HG03354 (cell line): Measurements from ENCODE around the gene CNTNAP2.

Experiments
- ATAC-seq: cut with Tn5 transposase; IDR thresholded peaks from one replicate; pipeline ENCODE4 v1.9.1; 2021; ENCODE audit warnings: mild to moderate bottlenecking; ENCODE audit not compliant: unreplicated experiment, poor library complexity, severe bottlenecking

Gene CNTNAP2

DNA sequence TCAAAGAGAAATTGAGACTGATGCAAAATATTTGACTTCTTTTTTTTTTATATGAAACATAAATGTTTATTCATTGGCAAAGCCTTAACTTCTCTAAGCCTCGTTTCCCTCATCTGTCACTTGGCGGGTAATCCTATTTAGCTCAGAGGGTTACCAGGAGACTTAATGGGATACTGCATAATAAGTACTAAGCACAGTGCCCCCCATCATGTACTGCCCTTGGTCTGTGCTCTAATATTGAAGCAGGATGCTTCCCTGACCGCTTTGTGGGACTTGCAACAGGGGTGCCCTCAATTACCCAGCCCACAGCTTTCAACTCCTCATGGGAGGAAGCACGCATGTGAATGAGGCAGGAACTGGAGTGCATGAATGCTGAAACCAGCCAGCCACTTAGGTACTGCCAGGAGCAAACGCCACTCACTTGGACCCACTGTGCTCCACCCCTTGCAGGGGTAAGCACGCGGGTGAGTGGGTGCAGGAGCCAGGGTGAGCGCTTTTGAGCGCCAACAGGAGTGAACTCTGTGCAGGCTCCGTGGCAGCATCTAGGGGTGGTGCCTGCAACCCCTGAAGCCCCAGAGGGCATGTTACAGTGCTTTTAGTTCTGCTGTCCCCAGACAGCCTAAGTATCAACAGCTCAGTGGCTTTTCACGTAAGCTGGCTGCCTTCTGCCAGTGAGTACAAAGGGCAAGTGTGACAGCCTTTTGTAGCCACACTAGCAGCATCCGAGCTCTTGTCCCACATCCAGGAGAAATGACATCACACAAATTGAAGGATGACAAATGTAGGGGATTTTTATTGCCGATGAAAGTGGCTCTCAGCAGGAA, 2264.2 kb downstream of the CNTNAP2 start:
- no peak for ATAC-seq

DNA sequence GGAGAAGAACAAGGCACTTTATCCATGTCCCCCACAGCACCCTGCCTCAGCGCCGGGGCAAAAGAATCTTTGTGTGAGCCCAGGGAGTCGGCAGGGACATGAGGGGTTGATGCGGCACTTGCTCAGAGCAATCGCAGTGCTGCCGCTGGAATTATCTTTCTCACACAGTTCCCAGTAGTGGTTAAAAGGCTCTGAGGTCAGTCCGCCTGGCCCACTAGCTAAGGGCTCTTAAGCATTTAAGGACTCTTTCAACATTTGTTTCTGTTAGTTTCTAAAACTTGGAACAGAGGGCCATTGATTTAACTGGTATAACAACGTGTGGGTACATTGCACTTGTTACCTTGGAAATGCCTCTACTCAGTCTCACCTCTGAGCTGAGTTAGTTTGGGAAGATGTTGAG, 2266.0 kb downstream of the CNTNAP2 start:
- no peak for ATAC-seq

DNA sequence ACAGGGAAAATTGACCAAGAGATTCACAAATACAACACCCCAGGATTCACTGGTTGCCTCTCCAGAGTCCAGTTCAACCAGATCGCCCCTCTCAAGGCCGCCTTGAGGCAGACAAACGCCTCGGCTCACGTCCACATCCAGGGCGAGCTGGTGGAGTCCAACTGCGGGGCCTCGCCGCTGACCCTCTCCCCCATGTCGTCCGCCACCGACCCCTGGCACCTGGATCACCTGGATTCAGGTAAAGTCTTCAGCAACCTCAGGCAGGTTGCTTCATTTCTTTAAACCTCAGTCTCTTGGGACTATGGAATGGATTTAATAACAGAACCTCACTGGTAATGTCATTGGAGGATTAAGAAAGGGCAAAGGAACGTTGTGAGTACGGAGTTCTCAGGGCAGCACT, 2267.1 kb downstream of the CNTNAP2 start:
- no peak for ATAC-seq

DNA sequence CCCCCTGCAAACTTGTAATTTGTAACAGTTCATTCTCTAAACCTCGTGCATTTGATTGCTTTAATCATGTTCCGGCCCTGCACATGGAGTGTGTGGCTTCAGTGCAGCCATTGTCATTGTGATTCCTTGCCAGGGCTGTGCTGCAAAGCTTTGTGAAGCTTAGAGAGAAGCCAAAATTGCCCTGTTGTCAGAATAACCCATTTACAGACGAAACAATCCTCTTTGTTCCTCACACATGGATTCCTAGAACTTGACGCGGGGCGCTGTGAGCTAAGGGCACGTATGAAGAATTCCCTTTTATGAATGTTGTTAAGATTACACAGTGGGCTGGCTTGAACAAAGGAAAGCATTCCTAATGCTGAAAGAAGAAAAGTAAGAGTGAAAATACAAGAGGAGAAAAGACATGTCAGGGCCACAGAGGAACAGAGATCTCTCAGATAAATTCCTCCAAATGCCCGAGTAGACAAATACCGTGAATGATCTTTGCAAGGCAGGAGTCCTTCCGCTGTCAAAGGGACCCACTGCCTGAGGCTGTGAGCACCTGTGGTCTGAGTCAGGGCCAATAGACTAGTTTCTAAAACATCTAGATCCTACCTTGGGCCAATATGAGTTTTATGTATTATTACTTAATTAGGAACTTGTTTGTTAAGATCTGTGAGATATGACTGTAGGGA, 2268.5 kb downstream of the CNTNAP2 start:
- no peak for ATAC-seq

DNA sequence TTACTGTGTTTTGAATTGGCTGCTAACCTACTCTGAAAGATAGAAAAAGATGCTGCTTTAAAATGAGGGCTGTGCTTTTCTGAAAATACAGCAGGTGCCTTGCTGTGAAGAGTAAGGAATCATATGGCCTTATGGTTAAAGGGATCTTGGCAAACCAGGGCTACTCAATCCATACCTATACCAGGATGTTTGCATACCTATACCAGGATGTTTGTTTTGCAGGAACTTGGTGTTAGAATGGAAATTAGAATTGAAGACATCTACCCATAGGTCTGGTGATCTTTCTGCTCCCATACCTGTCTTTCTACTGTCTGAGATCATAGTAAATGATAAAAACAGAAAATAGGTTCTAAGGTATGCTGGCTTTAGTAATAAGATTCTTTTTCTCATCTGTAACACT, 2273.8 kb downstream of the CNTNAP2 start:
- ATAC-seq, result no peak

DNA sequence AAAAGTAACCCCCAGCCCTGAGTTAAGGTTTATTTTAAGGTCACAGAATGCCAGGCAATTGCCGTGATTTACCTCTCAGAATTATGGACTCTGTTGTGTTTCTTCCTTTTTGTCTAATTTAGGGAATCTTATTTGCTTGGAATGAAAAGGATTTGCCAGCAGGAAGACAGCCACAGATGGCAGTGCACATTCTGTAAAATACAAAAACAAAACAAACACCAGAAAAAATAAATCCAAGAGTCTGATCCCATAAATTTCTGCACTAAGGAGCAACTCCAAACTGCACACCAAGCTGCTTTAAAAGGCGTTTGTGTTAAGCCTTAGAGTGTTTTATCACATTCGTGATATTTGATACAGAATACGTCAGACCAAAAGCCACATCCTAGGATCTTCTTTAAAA, 2275.0 kb downstream of the CNTNAP2 start:
- no peak for ATAC-seq

DNA sequence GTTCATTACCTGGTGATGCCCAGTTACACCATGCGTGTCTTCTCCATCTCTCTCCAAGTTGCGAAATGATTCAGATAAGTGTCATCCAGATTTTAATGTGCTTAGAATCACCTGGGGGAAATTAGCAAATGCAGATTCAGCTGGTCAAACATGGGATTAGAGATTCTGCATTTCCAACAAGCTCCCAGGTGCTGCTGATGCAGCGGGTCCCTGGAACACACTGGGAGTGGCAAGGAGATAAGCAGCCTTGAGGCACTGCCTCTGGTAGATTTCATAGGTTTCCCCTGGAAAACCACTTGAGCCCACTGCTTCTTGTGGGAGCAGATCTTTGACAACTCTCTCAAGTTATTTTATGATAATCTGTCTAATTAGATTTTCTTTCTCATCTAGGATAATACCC, 2278.0 kb downstream of the CNTNAP2 start:
- ATAC-seq, result no peak

DNA sequence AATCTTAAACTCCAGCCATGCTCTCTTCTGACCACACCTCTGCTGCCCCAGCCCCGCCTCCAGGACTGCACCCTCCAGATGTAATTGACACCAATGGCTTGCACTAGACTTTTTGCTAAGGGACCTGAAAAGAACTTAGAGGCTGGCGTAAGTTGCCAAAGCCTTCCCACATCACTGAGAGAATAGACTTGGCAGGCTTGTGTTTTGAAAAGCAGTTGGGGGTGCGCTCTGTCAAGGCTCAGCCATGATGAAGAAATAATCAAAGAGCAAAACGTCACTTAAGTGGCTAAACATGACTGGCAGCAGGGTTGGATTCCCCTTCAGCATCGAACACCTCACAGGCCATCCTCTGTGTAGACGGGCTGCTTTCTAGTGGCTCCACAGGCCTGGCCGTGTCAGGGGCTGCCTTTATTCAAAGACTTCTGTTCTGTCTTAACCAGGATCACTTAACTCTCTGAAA, 2278.8 kb downstream of the CNTNAP2 start:
- no peak for ATAC-seq

DNA sequence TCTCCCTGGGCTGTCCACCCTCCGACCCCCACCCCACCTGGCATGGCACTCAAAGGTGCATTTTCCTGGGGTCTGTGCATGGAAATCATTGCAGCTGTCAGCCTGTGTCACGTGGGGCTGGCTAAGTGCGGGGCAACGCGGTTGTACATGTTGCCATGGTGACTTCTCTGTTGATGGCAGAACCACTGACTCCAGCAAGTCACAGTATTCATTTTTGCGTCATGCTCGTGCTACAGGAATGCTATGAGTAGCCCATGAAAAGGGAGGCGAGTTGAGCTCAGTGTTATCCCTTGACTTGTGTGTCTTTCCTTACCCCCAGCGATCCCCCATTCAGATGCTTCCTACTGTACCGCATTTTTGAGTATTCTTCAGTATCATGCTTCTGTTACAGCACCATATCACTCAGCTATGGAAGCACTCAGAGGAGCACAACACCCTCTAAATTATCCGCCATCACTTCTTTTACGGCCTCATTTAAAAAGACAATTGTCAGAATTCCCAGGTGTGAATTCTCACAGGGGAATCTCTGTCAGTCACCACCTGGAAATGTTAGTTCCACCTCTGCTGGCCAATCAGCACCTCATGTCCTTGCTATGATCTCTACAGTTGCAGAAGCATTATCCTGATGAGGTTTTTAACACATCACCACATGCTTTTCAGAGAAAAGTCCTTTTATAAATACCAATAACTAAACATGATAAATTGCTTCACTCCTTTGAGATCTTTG, 2279.6 kb downstream of the CNTNAP2 start:
- ATAC-seq, result no peak

DNA sequence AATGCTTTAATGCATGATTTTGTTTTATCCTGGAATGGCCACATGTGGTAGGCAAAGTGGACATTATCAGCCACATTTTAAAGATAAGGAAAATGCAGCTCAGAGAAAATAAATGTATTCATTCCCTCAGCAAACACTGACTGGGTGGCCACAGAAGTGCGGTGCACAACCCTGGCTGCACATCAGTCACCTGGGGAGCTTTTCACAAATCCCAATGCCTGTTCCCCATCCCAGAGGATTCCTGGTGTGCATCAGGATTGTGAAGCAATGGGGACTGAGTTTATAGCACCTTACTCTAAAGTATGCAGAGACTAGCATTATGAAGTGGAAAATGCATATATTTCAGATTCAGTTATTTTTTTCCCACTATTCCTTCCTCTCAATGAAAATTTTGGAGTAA, 2280.5 kb downstream of the CNTNAP2 start:
- ATAC-seq, result no peak

DNA sequence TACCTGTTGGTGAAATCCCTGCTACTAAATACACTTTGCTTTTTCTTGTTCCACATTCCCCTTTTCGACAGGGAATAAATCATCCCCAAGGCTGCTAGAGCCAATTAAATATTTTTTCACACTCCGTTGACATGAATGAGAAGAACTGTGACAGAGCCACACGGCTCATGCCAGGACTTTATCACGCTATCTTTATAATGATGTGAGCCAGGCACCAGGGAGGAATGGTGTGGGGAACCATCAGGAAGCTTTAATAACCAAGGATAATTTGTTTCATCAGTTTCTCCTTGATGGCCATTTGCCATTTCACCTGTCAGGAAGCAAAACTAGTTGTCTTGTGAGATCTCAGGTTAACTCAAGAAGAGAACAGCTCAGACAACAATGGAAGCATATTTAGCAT, 2280.9 kb downstream of the CNTNAP2 start:
- ATAC-seq, result no peak

DNA sequence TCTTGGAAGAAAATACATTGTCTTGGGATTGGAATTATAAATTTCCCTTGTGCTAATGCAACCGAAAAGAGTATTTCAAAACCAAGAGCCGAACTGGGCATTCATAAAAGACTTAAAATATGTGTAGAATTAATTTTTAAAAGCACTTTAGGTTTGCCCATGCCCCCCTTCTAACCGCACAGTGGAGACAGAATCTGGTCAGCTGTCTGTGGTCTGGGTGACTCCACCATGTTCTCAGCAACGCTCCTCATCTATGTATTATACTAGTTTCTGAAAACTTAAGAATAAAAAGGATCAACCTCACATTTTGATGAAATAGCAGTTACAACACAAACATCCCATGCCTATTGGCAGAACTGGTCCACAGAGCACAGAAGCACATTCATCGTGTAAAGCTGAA, 2281.4 kb downstream of the CNTNAP2 start:
- ATAC-seq, result no peak

DNA sequence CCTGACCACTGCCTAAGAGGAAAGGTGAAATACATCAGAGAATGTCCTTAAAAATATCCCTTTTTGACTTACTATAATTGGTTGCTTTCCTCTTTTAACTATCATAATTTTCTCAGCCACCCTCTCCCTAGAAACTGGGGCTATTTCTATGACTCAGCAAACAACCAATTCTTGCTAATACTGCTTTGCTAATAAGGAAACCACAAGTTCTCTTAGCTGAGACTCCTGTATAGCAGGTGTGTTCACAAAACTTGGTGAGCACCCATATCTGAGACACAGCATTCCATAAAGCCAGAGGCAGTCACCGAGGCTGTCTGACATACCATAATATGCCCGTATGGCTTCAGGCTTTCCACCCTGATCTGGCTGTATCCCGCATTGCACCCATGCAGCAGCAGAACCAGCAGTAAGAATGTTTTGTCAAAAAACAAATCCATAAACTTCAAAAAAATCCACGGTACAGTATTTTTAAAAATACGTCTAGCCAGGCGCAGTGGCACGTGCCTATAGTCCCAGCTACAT, 2282.3 kb downstream of the CNTNAP2 start:
- no peak for ATAC-seq

DNA sequence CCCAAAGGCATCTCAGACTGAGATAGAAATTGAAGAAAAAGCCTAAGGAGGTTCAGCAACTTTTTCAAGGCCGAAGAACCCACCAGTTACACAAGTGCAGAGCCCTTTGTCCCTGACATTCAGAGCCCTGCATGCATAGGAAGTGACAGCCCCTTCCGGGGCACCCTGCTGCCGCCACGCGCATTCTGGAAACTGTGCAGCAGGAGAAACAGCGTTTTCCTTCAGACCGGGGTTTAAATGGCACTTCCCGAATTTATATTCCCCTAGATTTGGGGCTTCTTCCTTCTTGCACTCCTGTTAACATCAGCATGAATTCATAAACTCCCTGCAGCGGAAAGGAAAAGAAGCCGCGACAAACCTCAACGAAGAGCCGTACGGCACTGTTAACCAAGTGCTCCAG, 2283.5 kb downstream of the CNTNAP2 start:
- no peak for ATAC-seq

DNA sequence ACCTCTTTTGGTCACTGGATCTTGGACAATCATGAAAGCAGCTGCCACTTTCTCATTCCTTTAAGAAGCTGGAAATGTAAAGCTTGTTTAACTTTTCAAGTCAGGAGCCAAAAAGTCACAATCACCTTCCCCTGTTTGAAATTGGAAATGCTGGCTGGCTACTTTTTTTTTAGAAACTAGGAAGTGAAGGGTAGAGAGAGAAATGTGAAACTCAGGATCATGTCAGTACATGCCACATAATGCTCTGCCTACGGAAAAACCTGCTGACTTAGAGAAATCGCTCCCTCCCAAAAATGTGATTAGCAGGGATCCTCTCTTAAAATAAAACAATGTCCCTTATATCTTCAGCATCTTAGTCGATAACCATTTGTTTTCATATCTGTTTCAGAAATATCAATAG, 2285.6 kb downstream of the CNTNAP2 start:
- ATAC-seq, result no peak

DNA sequence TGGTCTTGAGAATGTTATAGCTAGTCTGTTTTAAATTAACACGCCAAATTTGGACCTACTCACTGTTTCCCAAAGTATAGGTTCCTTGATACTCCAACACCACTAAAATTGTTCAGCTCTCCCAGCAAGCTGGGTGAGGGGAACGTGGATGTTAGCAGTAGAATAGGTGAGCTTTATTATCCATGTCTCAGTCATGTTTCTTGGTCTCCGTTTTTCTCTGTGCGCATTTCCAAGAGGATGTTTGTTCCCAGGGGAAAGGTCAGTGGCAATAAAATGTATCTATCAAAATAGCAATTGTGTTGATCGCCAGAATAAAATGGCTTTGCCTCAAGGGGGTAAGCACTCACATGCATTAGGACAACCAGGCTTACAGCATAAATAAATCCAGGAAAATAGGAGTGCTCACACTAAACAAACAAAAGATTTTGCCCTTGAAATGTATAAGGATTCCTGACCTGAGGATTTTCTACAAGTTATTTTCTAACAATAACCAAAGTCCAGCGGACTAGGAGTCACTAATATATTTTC, 2286.9 kb downstream of the CNTNAP2 start:
- ATAC-seq, result no peak

DNA sequence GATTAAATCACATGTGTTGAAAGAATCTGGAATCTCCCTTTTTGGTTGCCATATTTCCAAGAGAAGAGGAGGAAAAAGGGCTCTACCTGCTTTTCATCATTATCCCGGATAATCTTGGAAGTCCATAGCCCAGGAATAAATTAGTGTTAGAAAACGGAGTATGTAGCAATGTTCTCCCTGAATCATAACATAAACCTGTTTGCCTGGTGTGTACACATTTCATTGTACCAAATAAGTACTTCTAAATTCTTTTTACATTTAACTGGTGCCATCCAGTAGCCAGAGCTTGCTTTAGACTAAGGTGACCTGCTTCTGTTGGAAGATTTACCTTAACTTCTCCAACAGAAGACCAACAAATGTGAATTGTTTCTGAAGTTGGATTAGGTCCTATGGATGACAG, 2291.7 kb downstream of the CNTNAP2 start:
- ATAC-seq, result no peak

DNA sequence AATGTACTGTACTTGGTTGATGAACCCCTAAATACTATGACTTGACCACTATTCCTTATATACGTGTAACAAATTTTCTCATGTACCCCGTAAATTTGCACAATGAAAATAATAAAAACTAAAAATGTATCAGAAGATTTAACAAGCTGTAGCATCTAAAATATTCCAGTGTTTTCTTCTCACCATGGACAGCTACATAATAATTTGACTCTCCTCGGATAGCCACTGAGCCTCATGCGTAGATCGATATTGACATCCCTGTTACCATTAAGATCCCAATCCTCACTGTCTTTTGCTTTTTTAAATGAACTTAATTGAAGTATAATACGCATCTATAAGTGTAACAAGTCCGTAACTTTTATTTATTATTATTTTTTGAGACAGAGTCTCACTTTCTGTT, 2294.3 kb downstream of the CNTNAP2 start:
- no peak for ATAC-seq

DNA sequence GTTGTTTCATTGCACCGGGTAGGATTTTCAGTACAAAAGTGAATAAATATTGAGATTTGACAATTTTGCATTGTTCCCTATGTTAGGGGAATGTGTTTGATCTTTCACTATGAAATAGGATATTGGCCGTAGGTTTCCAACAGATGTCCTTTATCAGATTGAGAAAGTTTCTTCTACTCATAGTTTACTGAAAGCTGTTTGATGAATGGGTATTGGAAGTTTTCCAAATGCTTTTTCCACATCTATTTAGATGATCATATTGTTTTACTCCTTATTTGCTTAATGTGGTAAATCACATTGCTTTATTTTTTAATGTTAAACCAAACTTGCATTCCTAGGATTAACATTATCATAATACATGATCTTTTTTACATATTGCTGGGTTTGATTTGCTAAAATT, 2296.1 kb downstream of the CNTNAP2 start:
- ATAC-seq, result no peak
